ENCODE results near the gene CDKN2A.

- no peak for TF ChIP-seq POLR2A (IDR thresholded peaks at IDR 0.05)
- TF ChIP-seq CTCF (IDR thresholded peaks at IDR 0.05): no peak
Measured at GRCh38 chr9:21965401-21965951, 28.7 kb downstream of the CDKN2A start.
